Subcutaneous abdominal adipose tissue (tissue), 5 donors: ENCODE measurements around the gene ADAM12.

Experiments
- H3K27ac ChIP-seq: one replicate; pipeline ENCODE4 v1.7.0; 2013; ENCODE audit warnings: low read depth, mild to moderate bottlenecking, inconsistent platforms, low read length, moderate library complexity
- H3K27me3 ChIP-seq, 5 donors: one replicate each; pipeline ENCODE4 v1.7.0; 2013; ENCODE audit warnings: low read length in 5 of 5, inconsistent platforms in 1 of 5; ENCODE audit not compliant: control insufficient read depth in 5 of 5, insufficient read depth in 4 of 5
- H3K36me3 ChIP-seq, 5 donors: one replicate each; pipeline ENCODE4 v1.7.0; 2013; ENCODE audit warnings: low read length in 5 of 5; ENCODE audit not compliant: control insufficient read depth in 5 of 5, insufficient read depth in 5 of 5
- H3K4me1 ChIP-seq, 5 donors: one replicate each; pipeline ENCODE4 v1.7.0; 2013; ENCODE audit warnings: low read length in 5 of 5, mild to moderate bottlenecking in 3 of 5, moderate library complexity in 1 of 5; ENCODE audit not compliant: control insufficient read depth in 5 of 5, insufficient read depth in 5 of 5
- H3K4me3 ChIP-seq, 5 donors: one replicate each; pipeline ENCODE4 v1.7.0; 2013; ENCODE audit warnings: low read length in 5 of 5, low read depth in 1 of 5
- H3K9ac ChIP-seq, 5 donors: one replicate each; pipeline ENCODE4 v1.7.0; 2013; ENCODE audit warnings: low read length in 5 of 5, mild to moderate bottlenecking in 4 of 5, moderate library complexity in 3 of 5
- H3K9me3 ChIP-seq, 5 donors: one replicate each; pipeline ENCODE4 v1.7.0; 2013; ENCODE audit warnings: low read length in 5 of 5; ENCODE audit not compliant: control insufficient read depth in 5 of 5
- donor health status: healthy.
- donor health status: healthy.
- donor health status: healthy.
- donor health status: healthy.
- donor health status: healthy.

The ADAM12 gene

DNA sequence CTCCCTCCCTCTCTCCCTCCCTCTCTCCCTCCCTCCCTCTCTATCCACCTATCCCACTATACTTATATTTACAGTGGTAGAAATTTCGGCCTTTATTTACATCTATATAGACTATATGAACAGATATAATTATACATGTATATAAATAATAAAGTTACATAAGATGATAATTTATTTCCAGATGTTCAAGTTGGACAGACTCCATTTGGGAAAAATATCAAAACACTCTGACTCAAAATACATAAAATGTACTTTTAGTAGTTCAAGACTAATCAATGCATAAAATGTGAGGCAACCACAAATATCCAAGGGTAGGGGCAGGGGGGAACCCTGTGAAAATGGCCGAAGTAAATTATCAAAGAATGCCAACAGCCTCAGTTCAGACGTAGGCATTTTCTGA lies 288.9 kb downstream of the ADAM12 start:
- no peak overlapping the region for H3K4me3 ChIP-seq
- peaks cover 0 to 4% (median under 1%) of the 10 kb centered on the region in 5 donors for H3K4me1 ChIP-seq

DNA sequence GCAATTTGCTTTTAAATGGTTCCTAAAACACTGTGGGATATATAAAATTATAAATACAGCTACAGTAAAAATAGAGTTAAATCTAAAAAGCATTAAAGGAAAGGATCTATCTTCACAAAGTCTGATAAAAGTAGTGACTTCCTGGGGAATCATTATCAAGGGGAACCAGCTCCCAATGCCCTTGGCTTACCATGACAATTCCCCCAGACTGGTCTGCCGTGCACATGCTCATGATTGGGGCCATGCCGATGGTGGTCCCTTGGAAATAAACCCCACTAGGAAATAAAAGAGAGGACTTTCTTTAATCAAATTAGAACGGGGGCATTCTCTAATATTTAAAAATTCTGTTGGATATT lies 290.1 kb downstream of the ADAM12 start:
- Histone ChIP-seq H3K9ac (no peak overlapping the region), H3K9me3 (no peaks in the 10 kb centered on the region), H3K36me3 (peaks cover 0 to 9% (median 3%) of the 10 kb centered on the region in 5 donors), H3K27ac (no peak overlapping the region), H3K4me1 (peaks cover 0 to 4% (median 0%) of the 10 kb centered on the region in 5 donors), H3K4me3 (no peak overlapping the region), H3K27me3 (no peaks in the 10 kb centered on the region)

More for the DNA sequence above, 288.9 kb downstream of the ADAM12 start:
- Histone ChIP-seq H3K27me3 (no peaks in the 10 kb centered on the region), H3K9me3 (no peaks in the 10 kb centered on the region), H3K9ac (no peak overlapping the region), H3K27ac (no peak overlapping the region), H3K36me3 (peaks cover 0 to 4% (median 2%) of the 10 kb centered on the region in 5 donors)

DNA sequence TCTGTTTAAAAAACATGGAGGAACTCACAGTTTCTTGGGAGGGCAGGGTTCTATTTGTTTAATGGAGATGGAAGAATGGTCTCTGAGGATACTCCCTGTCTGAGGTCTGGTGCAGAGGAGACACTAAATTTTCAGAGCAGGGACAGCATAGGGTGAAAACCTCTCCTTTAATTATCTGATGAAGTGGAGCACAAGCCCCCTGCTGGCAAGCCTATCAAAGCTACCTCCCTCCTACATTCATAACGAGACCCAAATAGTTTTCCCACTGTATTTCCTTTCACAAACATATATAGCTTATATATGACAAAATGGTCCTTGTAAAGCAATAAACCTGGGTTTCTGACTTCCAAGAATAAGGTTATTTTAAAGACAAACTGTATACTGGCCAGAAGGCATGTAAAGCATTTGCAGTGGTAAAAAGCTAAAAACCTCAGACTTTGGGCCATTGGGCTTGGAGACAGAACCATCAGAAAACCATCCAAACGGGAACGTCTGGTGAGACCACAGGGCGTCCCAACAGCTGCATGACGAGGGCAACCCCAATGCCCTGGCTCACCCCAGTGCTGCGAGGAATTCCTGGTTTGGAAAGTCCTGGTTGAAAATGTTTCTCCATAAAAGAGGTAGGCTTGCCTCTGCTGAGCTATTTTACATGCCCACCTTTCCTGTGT lies 290.6 kb downstream of the ADAM12 start:
- Histone ChIP-seq H3K36me3 (peaks cover 0 to 11% (median 3%) of the 10 kb centered on the region in 5 donors), H3K4me1 (peaks cover 0 to 4% (median 0%) of the 10 kb centered on the region in 5 donors), H3K9ac (no peak overlapping the region), H3K9me3 (no peaks in the 10 kb centered on the region), H3K27ac (no peak overlapping the region), H3K4me3 (no peak overlapping the region), H3K27me3 (no peaks in the 10 kb centered on the region)

DNA sequence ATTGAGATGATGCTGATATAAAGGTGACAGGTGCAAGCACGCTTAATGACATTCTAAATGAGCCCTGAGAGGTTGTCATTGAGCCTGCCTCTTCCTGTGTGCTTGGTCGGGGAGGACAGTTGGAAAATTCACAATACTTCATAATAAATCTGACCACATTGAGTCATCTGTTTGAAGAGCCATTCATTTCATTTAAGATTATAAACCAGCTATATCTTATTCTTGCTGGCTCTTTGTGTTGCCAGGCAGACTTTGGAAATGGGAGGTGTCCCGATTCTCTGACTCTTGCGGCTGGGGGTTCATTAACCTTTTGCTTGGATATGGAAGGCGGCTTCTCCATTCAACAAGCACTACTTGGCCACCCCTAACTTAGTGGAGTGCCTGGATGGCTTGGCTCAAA lies 293.7 kb downstream of the ADAM12 start:
- H3K4me1 ChIP-seq = peaks cover 0 to 4% (median 0%) of the 10 kb centered on the region in 5 donors
- no peaks in the 10 kb centered on the region for H3K27me3 ChIP-seq
- no peak overlapping the region for H3K4me3 ChIP-seq
- no peak overlapping the region for H3K9ac ChIP-seq
- H3K27ac ChIP-seq = no peak overlapping the region
- peaks cover 0 to 9% (median 3%) of the 10 kb centered on the region in 5 donors for H3K36me3 ChIP-seq
- no peaks in the 10 kb centered on the region for H3K9me3 ChIP-seq

DNA sequence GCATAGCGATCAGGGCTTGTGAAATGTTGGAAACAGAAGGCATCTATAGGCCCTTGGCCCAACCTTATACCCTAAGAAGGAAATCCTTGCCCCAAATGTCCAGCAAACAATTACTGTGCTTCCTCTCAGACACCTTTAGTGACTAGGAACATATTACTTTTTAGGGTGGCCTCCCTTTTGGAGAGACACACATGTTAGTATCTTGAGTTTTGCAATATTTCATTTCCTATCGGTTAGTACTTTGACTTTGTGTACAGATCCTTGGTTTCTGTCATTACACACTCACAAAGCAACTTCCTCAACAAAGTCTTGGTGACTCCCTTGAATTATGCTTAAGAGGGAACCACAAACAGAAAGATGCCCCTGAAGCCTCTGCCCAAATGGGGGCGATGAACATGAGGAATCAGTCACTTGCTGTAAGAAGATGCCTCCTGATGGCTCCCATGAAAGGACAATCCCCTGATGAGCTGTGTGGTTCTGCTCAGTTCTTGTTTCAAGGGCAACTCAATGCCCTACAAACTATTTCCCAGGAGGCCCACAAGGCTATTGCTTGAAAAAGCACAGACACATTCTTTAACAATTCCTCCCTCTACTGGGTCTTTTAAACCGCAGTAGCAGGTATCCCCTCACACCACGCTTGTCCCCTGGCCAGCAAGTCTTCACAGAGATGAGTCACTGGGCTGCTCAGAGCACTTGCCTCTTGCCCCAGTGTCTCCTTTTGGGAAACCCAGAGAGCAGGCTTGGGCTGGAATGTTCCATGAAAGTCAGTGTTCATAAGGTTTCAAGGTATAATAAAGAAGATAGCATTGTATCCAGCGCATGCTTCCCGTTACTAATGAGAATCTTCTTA lies 295.7 kb downstream of the ADAM12 start:
- Histone ChIP-seq H3K4me1 (peaks cover 0 to 4% (median 0%) of the 10 kb centered on the region in 5 donors), H3K27ac (no peak overlapping the region), H3K27me3 (no peaks in the 10 kb centered on the region), H3K9ac (no peak overlapping the region), H3K36me3 (peaks cover 0 to 9% (median 3%) of the 10 kb centered on the region in 5 donors), H3K9me3 (no peaks in the 10 kb centered on the region), H3K4me3 (no peak overlapping the region)

DNA sequence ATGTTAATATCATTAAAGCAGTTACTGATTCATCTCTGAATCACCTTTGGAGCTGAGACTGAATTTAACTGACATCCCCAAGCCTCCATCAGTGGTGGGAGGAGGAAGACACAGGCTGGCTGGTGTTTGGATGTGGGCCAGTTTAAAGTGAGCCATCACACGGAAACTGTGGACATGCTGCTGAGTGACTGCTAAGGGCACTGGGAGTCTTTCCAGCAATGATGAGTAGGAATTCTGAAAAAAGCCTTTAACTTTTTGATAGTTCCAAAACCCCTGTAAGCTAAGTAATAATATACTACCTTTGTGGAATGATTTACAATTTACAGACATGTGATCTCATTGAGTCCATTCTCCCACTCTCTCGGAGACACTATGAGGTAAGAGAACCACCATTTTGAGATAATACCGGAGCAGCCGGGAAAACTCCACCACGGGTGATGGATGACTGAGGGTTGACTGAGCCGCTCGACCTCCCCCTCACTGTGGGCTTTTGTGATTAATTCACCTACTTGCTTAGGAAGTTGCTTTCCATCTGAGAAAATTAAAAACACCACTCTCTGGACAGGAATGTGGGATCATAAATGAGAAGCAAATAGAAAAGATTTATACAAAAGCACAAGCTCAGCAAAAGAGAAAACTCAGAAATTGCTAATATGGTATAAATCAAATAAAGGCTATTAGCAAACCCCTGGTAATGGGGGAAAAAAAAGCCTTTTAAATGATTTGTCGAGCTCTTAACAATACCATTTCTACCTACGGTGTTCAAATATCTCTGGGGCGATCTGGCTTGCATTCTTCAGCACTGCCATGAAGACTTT lies 297.2 kb downstream of the ADAM12 start:
- no peaks in the 10 kb centered on the region for H3K27me3 ChIP-seq
- peaks cover 0 to 4% (median 0%) of the 10 kb centered on the region in 5 donors for H3K4me1 ChIP-seq
- no peak overlapping the region for H3K27ac ChIP-seq
- H3K36me3 ChIP-seq = peaks cover 0 to 9% (median 3%) of the 10 kb centered on the region in 5 donors
- no peak overlapping the region for H3K9ac ChIP-seq
- H3K9me3 ChIP-seq = no peaks in the 10 kb centered on the region
- no peak overlapping the region for H3K4me3 ChIP-seq

DNA sequence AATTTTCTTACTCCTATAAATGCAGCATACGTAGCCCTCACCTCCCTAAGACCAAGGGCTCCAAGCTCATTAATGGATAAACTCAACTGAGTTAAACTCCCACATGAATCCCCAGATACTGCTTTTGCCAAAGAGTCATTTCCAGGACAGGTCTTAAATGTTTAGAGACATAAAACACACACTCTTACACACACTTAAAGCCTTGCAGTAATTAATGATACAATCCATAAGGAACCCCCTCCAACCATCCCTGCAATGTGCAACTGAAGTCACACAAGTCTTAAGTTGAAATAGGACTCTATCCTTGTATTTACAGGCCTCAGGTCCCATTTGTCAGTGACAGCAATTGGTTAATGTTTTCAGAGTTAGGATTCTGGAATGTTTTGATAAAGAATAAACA lies 297.8 kb downstream of the ADAM12 start:
- peaks cover 0 to 9% (median 3%) of the 10 kb centered on the region in 5 donors for H3K36me3 ChIP-seq
- H3K4me1 ChIP-seq = no peaks in the 10 kb centered on the region
- H3K9ac ChIP-seq = no peak overlapping the region
- no peak overlapping the region for H3K27ac ChIP-seq
- H3K27me3 ChIP-seq = no peaks in the 10 kb centered on the region
- H3K4me3 ChIP-seq = no peak overlapping the region
- no peaks in the 10 kb centered on the region for H3K9me3 ChIP-seq

DNA sequence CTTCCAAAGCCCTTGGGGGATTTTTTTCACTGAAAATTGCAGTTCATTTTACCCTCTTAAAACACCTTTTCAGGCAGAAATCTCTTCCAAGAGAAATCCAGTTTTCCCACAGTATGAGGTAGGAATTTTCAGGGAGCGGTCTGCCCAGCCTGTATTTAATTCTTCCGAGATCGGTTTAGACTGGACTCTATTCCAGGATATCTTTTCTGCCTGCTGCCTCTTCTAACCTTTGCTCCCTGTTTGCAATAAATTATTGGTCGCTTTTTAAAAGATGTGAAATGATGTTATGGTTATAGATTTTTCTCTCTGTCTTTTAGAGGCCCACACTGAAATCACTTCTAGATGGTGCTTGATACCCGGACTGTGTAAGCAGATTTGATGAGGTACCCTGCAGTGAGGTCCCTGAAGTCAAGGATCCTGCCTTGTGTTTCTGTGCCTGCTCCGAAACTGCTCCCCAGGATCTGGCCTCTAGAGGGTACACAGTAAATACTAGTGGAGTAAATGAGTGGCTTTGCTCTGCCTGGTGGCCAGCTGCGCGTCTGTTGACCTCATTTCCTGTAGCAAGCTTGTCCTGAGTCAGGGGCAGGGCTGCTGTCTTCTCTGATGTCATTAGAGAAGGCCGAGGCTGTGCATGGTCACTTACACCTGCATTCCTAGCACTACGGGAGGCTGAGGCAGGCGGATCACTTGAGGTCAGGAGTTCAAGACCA lies 300.3 kb downstream of the ADAM12 start:
- Histone ChIP-seq H3K4me3 (no peak overlapping the region), H3K27me3 (no peaks in the 10 kb centered on the region), H3K27ac (no peak overlapping the region), H3K9ac (no peak overlapping the region), H3K4me1 (no peaks in the 10 kb centered on the region), H3K9me3 (no peaks in the 10 kb centered on the region), H3K36me3 (peaks cover 0 to 9% (median 0%) of the 10 kb centered on the region in 5 donors)

DNA sequence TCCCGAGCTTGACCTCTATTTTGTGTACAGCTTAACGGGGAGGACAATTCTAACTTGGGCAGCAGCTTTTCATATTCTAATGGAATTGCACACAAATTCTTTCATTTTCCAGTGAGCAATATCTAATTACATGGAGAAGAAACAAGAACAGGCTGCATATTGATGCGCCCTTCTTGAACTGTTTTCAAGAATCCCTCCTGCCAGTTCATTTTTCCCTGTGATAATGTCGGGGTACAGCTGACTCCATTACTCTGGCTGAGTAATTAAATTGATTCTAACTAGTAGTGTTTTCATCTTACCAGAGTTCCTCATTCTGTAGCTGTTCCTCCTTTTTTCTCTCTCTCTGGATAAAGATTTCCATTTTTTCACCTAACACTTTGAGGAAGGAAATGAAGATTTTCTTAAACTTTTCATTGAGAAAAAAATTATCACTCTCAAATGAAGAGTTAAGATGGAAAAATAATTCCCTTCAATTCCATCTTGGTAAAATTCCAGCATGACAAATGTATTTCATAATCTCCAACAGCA lies 301.1 kb downstream of the ADAM12 start:
- Histone ChIP-seq H3K4me1 (no peaks in the 10 kb centered on the region), H3K9ac (no peak overlapping the region), H3K36me3 (peaks cover 0 to 3% (median 0%) of the 10 kb centered on the region in 5 donors), H3K27me3 (no peaks in the 10 kb centered on the region), H3K9me3 (no peaks in the 10 kb centered on the region), H3K4me3 (no peak overlapping the region), H3K27ac (no peak overlapping the region)
